Superior temporal gyrus (tissue), 1 donor: ENCODE results near the gene TBC1D32.
A peak's percentile ranks its signal among the peaks of the same experiment; 100 is the strongest.
"Not testable (repeated sequence)": the region's sequence is repeated elsewhere in the genome, so short reads cannot be mapped to it uniquely, and the experiment has no call there.

Source experiments
- DNase-seq: peaks from one replicate; pipeline ENCODE4 v3.0.0-alpha.2; 2016; ENCODE audit errors: extremely low spot score

Gene TBC1D32

GRCh38 chr6:121124600-121124999 lies 209.7 kb downstream of the TBC1D32 start:
- DNase-seq = no peak

- DNase-seq = no peak
Observed at GRCh38 chr6:121112356-121112755, 221.9 kb downstream of the TBC1D32 start.

GRCh38 chr6:121110733-121111132 lies 223.5 kb downstream of the TBC1D32 start:
- no peak for DNase-seq

- no peak for DNase-seq
Observed at GRCh38 chr6:121106962-121107361, 227.3 kb downstream of the TBC1D32 start.

GRCh38 chr6:121105461-121105860 lies 228.8 kb downstream of the TBC1D32 start:
- no peak for DNase-seq

GRCh38 chr6:121093928-121094327 lies 240.4 kb downstream of the TBC1D32 start:
- DNase-seq = no peak

GRCh38 chr6:121090492-121090891 lies 243.8 kb downstream of the TBC1D32 start:
- no peak for DNase-seq

GRCh38 chr6:121086876-121087275 lies 247.4 kb downstream of the TBC1D32 start:
- no peak for DNase-seq

GRCh38 chr6:121076119-121076518 lies 258.2 kb downstream of the TBC1D32 start:
- DNase-seq = no peak

- DNase-seq = not testable (repeated sequence)
Observed at GRCh38 chr6:121068749-121069148, 265.5 kb downstream of the TBC1D32 start.

- DNase-seq = no peak
Observed at GRCh38 chr6:121067381-121067780, 266.9 kb downstream of the TBC1D32 start.

GRCh38 chr6:121064345-121064744 lies 269.9 kb downstream of the TBC1D32 start:
- no peak for DNase-seq

- peak; percentile 83 for DNase-seq
Observed at GRCh38 chr6:121055572-121056163, 278.6 kb downstream of the TBC1D32 start.

GRCh38 chr6:121048593-121048992 lies 285.7 kb downstream of the TBC1D32 start:
- not testable (repeated sequence) for DNase-seq

GRCh38 chr6:121044905-121045304 lies 289.4 kb downstream of the TBC1D32 start:
- DNase-seq = not testable (repeated sequence)

GRCh38 chr6:121043706-121044105 lies 290.6 kb downstream of the TBC1D32 start:
- not testable (repeated sequence) for DNase-seq

GRCh38 chr6:121043211-121043610 lies 291.1 kb downstream of the TBC1D32 start:
- DNase-seq = not testable (repeated sequence)

GRCh38 chr6:121042766-121043165 lies 291.5 kb downstream of the TBC1D32 start:
- no peak for DNase-seq

- DNase-seq = no peak
Observed at GRCh38 chr6:121040831-121041230, 293.4 kb downstream of the TBC1D32 start.

GRCh38 chr6:121033091-121033490 lies 301.2 kb downstream of the TBC1D32 start:
- no peak for DNase-seq

- DNase-seq = peak; percentile 24
Observed at GRCh38 chr6:121032268-121033006, 301.8 kb downstream of the TBC1D32 start.
